Neural crest cell (in vitro differentiated cells): ENCODE results near the gene PCBP4. TPM values are rescaled to one million over a fixed set of nuclear protein-coding genes. Genes with fewer than 3 reads are reported as not detected.

Experiments
- DNase-seq: peaks from one replicate; pipeline ENCODE4 v3.0.0; 2021; ENCODE audit warnings: low read depth, mixed read lengths, low spot score
- H3K27ac Mint-ChIP-seq: one replicate; pipeline ENCODE4 v1.8.0; 2021; ENCODE audit warnings: mild to moderate bottlenecking, mixed read lengths; ENCODE audit not compliant: unreplicated experiment
- H3K27me3 Mint-ChIP-seq: 2 replicates; pipeline ENCODE4 v1.8.0; 2021; ENCODE audit warnings: low read depth, mild to moderate bottlenecking, mixed read lengths
- H3K36me3 Mint-ChIP-seq: 2 replicates; pipeline ENCODE4 v1.8.0; 2021; ENCODE audit warnings: low read depth, mild to moderate bottlenecking, mixed read lengths
- H3K4me1 Mint-ChIP-seq: 2 replicates; pipeline ENCODE4 v1.8.0; 2021; ENCODE audit warnings: mixed read lengths
- H3K4me3 Mint-ChIP-seq: one replicate; pipeline ENCODE4 v1.8.0; 2021; ENCODE audit warnings: mild to moderate bottlenecking, mixed read lengths
- H3K9me3 Mint-ChIP-seq: 2 replicates; pipeline ENCODE4 v1.8.0; 2021; ENCODE audit warnings: mixed read lengths
- total RNA-seq: library from RNA; stranded (reverse); gene quantifications from 2 replicates; pipeline ENCODE4 v1.2.1, GENCODE V29; 2021
- TF ChIP-seq, protein P1 (sequence below): fragments of 200-600 bp; sonication (generic); conservative IDR thresholded peaks from 2 replicates; pipeline ENCODE4 v1.5.0; 2021; ENCODE audit warnings: antibody characterized with exemption, mild to moderate bottlenecking

Gene PCBP4
- total RNA-seq, 1 donor from 2014 or later: 235 TPM

DNA sequence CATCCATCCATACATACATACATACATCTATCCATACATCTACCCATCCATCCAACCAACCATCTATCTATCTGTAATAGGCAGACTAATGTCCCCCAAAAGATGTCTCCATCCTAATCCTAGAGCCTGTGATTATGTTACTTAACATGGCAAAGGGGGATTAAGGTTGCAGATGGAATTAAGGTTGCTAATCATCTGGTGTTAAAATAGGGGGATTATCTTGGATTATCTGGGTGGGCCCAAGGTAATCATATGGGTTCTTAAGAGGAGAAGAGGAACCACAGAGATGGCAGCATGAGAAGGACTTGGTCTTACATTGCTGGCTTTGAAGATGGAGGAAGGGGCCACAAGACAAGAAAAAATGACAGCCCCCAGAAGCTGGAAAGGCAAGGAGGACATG is 43.2 kb upstream of the PCBP4 start:
- no peak overlapping the region for H3K4me3 Mint-ChIP-seq
- DNase-seq: no peak
- no peaks in the 10 kb centered on the region for H3K36me3 Mint-ChIP-seq

DNA sequence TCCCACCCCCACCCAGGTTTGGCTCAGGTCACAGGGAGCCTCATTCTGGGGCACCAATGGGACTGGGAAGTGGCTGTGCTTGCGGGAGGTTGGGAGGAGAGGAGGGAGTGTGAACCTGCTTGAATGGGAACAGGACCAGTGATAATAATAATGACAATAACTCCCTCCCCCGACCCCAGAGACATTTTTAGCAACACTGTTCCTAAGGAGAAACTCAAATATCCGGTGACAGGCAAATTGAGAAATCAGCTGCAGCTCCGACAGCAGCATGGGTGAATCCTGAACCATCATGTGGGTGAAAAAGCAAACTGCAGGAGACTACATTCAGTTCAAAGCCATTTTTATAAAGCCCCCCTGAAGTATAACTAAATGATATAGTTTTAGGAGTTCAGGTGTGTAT is 40.0 kb upstream of the PCBP4 start:
- H3K36me3 Mint-ChIP-seq: no peaks in the 10 kb centered on the region
- H3K4me3 Mint-ChIP-seq: no peak overlapping the region
- no peaks in the 10 kb centered on the region for H3K9me3 Mint-ChIP-seq
- H3K27me3 Mint-ChIP-seq: no peaks in the 10 kb centered on the region
- H3K27ac Mint-ChIP-seq: no peak overlapping the region
- H3K4me1 Mint-ChIP-seq: peaks cover 40% of the 10 kb centered on the region
- no peak for DNase-seq
- TF ChIP-seq, protein P1, sequence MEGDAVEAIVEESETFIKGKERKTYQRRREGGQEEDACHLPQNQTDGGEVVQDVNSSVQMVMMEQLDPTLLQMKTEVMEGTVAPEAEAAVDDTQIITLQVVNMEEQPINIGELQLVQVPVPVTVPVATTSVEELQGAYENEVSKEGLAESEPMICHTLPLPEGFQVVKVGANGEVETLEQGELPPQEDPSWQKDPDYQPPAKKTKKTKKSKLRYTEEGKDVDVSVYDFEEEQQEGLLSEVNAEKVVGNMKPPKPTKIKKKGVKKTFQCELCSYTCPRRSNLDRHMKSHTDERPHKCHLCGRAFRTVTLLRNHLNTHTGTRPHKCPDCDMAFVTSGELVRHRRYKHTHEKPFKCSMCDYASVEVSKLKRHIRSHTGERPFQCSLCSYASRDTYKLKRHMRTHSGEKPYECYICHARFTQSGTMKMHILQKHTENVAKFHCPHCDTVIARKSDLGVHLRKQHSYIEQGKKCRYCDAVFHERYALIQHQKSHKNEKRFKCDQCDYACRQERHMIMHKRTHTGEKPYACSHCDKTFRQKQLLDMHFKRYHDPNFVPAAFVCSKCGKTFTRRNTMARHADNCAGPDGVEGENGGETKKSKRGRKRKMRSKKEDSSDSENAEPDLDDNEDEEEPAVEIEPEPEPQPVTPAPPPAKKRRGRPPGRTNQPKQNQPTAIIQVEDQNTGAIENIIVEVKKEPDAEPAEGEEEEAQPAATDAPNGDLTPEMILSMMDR: no peak

More for the DNA sequence above, 43.2 kb upstream of the PCBP4 start:
- no peaks in the 10 kb centered on the region for H3K27me3 Mint-ChIP-seq
- peaks cover 9% of the 10 kb centered on the region for H3K4me1 Mint-ChIP-seq
- TF ChIP-seq, protein P1: no peak
- no peak overlapping the region for H3K27ac Mint-ChIP-seq
- H3K9me3 Mint-ChIP-seq: no peaks in the 10 kb centered on the region

DNA sequence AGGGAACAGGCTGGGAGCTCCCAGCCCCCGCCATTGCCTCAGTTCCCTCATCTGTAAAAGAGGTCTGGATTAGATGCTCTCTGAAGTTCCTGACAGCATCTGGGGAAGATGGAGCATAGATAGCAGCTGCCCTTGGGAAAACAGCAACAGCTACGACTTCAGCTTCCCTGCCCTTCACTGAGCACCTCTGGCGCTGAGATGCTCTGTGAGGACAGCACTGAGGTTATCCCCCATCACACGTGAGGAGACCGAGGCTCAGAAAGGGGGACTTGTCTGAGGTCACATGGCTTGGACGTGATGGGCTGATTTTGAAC is 39.5 kb upstream of the PCBP4 start:
- Mint-ChIP-seq H3K4me1 (peaks cover 45% of the 10 kb centered on the region), H3K36me3 (no peaks in the 10 kb centered on the region), H3K27me3 (no peaks in the 10 kb centered on the region)

DNA sequence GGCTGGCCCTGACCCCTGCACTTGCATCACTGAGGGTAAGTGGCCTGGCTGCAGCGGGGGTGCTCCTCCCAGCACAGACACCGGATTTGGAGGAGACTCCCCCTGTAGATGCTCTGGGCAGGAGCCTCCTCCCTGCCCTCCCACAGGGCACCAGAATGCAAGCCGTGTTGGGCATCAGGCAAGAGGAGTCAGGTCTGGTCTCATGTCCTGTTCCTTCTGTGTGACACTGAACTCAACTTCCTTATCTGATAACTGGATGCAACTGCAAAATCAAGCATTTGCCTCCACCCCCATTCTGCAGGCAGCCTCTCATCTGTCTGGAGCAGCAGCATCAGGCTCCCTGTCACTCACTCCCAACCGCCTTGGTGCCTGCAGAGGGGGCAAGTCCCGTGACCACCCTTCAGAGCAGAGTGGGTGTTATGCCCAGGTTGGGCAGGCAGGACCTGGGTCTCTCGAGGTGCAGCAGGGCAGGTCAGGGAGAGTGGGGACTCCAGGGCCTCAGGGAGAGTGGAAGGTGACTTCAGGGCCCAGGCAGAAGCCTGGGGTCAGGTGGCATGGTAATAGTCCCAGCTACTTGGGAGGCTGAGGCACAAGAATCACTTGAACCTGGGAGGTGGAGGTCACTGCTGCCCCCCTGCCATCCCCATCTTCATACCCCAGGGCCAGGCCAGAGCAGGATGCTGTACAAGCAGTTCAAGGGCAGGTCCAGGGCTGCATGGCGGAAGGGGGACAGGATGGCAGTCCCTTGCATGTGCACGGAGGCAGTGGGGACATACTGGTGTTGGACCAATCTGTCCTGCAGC is 39.0 kb upstream of the PCBP4 start:
- Mint-ChIP-seq H3K36me3 (no peaks in the 10 kb centered on the region), H3K27ac (no peak overlapping the region), H3K4me1 (peaks cover 46% of the 10 kb centered on the region), H3K27me3 (no peaks in the 10 kb centered on the region), H3K9me3 (no peaks in the 10 kb centered on the region), H3K4me3 (peak overlapping the region; percentile 19)
- TF ChIP-seq, protein P1: no peak
- DNase-seq: no peak

More for the DNA sequence above, 39.5 kb upstream of the PCBP4 start:
- TF ChIP-seq, protein P1: no peak
- H3K9me3 Mint-ChIP-seq: no peaks in the 10 kb centered on the region
- H3K4me3 Mint-ChIP-seq: no peak overlapping the region
- DNase-seq: no peak
- no peak overlapping the region for H3K27ac Mint-ChIP-seq

DNA sequence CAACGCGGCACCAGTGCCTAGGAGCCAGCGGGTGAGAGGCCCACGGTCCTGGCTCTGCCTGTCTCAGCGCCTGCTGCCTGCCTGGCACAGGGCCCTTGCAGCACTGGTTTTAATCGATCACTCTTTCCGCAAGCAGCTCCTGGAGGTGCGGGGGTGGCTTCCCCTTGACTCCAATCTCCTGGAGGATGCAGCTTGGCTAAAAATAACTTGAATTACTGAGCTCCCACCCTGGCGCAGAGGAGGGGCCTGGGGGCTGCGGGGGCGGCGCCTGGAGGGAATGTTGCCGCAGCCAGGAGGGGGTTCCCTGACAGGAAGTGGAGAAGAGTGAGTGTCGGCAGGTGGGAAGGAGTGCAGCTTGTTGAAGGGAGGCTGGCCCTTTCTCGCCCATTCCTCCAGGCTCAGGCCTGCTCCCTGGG is 38.3 kb upstream of the PCBP4 start:
- peaks cover 46% of the 10 kb centered on the region for H3K4me1 Mint-ChIP-seq
- TF ChIP-seq, protein P1: no peak
- no peaks in the 10 kb centered on the region for H3K9me3 Mint-ChIP-seq
- no peak overlapping the region for H3K27ac Mint-ChIP-seq
- no peaks in the 10 kb centered on the region for H3K27me3 Mint-ChIP-seq
- no peaks in the 10 kb centered on the region for H3K36me3 Mint-ChIP-seq
- no peak for DNase-seq
- no peak overlapping the region for H3K4me3 Mint-ChIP-seq
